Amygdala (tissue), 56 donors: ENCODE measurements around the gene COLGALT1.
A peak's percentile ranks its signal among the peaks of the same experiment; 100 is the strongest.
"Not testable (repeated sequence)": the region's sequence is repeated elsewhere in the genome, so short reads cannot be mapped to it uniquely, and the experiment has no call there.

Source experiments
- DNase-seq, 56 donors: peaks; one replicate each; lab custom pipeline; 2025; lab: John Stamatoyannopoulos, UW

The COLGALT1 gene

GRCh38 chr19:17556995-17557394, 1.5 kb downstream of the COLGALT1 start:
- DNase-seq = no peak

- peak in 1 of 56 donors; percentile 16 for DNase-seq
Observed at GRCh38 chr19:17557466-17557865, 2.0 kb downstream of the COLGALT1 start.

- DNase-seq = peak in 2 of 56 donors; percentile 14 to 19
Observed at GRCh38 chr19:17560205-17560595, 4.8 kb downstream of the COLGALT1 start.

- no peak for DNase-seq
Observed at GRCh38 chr19:17562097-17562496, 6.6 kb downstream of the COLGALT1 start.

GRCh38 chr19:17562561-17562960, 7.1 kb downstream of the COLGALT1 start:
- DNase-seq = no peak

- no peak for DNase-seq
Observed at GRCh38 chr19:17564781-17565180, 9.3 kb downstream of the COLGALT1 start.

GRCh38 chr19:17565611-17566010, 10.2 kb downstream of the COLGALT1 start:
- DNase-seq = no peak

- no peak for DNase-seq
Observed at GRCh38 chr19:17567940-17568339, 12.5 kb downstream of the COLGALT1 start.

- not testable (repeated sequence) for DNase-seq
Observed at GRCh38 chr19:17570291-17570690, 14.8 kb downstream of the COLGALT1 start.

GRCh38 chr19:17570791-17571190, 15.3 kb downstream of the COLGALT1 start:
- DNase-seq = no peak

- no peak for DNase-seq
Observed at GRCh38 chr19:17572638-17573037, 17.2 kb downstream of the COLGALT1 start.

GRCh38 chr19:17575871-17576757, 20.7 kb downstream of the COLGALT1 start:
- DNase-seq = no peak

GRCh38 chr19:17576758-17577456, 21.5 kb downstream of the COLGALT1 start:
- DNase-seq = peak in 1 of 56 donors; percentile 15

GRCh38 chr19:17577457-17578097, 22.1 kb downstream of the COLGALT1 start:
- no peak for DNase-seq

GRCh38 chr19:17579661-17580244, 24.3 kb downstream of the COLGALT1 start:
- DNase-seq = peak in 1 of 56 donors; percentile 18

GRCh38 chr19:17580470-17581144, 25.2 kb downstream of the COLGALT1 start:
- DNase-seq = peak in 1 of 56 donors; percentile 1

GRCh38 chr19:17581211-17581874, 25.9 kb downstream of the COLGALT1 start:
- no peak for DNase-seq

GRCh38 chr19:17582613-17583012, 27.2 kb downstream of the COLGALT1 start:
- no peak for DNase-seq

- DNase-seq = no peak
Observed at GRCh38 chr19:17584132-17584531, 28.7 kb downstream of the COLGALT1 start.

GRCh38 chr19:17585395-17585794, 29.9 kb downstream of the COLGALT1 start:
- DNase-seq = not testable (repeated sequence)
